ENCODE measurements around the gene MCL1. TPM values are rescaled to one million over a fixed set of nuclear protein-coding genes. Genes with fewer than 3 reads are reported as not detected.

The MCL1 gene
- total RNA-seq, 1 donor from 2014 or later: 245 TPM

DNA sequence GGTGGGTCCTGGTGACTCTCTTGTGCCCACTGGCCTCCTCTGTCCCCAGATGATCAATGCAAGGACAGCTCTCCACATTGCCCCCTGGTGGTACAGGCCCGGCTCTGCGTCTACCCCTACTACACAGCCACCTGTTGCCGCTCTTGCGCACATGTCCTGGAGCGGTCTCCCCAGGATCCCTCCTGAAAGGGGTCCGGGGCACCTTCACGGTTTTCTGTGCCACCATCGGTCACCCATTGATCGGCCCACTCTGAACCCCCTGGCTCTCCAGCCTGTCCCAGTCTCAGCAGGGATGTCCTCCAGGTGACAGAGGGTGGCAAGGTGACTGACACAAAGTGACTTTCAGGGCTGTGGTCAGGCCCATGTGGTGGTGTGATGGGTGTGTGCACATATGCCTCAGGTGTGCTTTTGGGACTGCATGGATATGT lies 19.4 kb downstream of the MCL1 start:
- intact Hi-C loops (cut with micrococcal nuclease): loop anchor here (1.0 to 10.0 kb wide), 8 partner anchors 73 to 497 kb away; partner anchors contain the start of genes CDC42SE1, CTSS, MINDY1 and PRUNE1

GRCh38 chr1:150559656-150560010 lies 19.8 kb downstream of the MCL1 start:
- intact Hi-C loops (cut with micrococcal nuclease): loop anchor here (1.0 to 10.0 kb wide), 8 partner anchors 72 to 498 kb away; partner anchors contain the start of genes CDC42SE1, CTSS, MINDY1 and PRUNE1

- intact Hi-C loops (cut with micrococcal nuclease): no loop called here
Observed at GRCh38 chr1:150558761-150559655, 20.4 kb downstream of the MCL1 start.

DNA sequence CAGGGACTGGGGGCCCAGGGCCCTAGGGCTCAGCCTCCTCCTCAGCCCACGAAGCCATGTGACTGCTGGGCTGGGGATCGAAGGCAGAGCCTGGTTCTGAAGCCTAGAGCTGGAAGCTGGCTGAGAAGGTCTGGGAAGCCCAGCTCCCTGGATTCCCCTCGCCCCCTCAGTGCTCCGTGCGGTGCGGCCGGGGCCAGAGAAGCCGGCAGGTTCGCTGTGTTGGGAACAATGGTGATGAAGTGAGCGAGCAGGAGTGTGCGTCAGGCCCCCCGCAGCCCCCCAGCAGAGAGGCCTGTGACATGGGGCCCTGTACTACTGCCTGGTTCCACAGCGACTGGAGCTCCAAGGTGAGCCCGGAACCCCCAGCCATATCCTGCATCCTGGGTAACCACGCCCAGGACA lies 21.1 kb downstream of the MCL1 start:
- intact Hi-C loops (cut with micrococcal nuclease): no loop called here

DNA sequence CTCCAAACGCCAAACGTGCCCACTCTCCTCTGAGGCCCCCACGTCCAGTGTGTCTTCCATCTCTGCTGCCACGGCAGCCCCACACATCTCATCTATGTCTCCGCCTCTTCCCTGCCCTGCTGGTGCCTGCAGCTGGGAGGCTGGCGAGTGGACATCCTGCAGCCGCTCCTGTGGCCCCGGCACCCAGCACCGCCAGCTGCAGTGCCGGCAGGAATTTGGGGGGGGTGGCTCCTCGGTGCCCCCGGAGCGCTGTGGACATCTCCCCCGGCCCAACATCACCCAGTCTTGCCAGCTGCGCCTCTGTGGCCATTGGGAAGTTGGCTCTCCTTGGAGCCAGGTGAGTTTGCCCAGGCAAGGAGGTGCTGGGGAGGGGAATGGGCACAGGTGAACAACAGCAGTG lies 21.6 kb downstream of the MCL1 start:
- intact Hi-C loops (cut with micrococcal nuclease): no loop called here

DNA sequence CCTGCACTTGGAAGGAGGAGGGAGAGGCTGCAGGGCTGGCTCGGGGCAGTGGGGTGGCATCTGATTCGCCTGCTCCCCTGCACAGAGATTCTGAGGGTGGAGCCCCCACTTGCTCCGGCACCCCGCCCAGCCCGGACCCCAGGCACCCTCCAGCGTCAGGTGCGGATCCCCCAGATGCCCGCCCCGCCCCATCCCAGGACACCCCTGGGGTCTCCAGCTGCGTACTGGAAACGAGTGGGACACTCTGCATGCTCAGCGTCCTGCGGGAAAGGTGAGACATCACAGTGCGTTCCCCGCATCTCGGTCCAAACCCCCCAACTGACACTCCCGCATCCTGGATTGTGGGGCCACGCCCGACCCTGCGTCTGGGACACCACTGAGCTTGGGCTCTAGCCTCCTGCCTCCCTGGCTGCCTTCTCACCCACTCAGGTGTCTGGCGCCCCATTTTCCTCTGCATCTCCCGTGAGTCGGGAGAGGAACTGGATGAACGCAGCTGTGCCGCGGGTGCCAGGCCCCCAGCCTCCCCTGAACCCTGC lies 22.3 kb downstream of the MCL1 start:
- intact Hi-C loops (cut with micrococcal nuclease): no loop called here

DNA sequence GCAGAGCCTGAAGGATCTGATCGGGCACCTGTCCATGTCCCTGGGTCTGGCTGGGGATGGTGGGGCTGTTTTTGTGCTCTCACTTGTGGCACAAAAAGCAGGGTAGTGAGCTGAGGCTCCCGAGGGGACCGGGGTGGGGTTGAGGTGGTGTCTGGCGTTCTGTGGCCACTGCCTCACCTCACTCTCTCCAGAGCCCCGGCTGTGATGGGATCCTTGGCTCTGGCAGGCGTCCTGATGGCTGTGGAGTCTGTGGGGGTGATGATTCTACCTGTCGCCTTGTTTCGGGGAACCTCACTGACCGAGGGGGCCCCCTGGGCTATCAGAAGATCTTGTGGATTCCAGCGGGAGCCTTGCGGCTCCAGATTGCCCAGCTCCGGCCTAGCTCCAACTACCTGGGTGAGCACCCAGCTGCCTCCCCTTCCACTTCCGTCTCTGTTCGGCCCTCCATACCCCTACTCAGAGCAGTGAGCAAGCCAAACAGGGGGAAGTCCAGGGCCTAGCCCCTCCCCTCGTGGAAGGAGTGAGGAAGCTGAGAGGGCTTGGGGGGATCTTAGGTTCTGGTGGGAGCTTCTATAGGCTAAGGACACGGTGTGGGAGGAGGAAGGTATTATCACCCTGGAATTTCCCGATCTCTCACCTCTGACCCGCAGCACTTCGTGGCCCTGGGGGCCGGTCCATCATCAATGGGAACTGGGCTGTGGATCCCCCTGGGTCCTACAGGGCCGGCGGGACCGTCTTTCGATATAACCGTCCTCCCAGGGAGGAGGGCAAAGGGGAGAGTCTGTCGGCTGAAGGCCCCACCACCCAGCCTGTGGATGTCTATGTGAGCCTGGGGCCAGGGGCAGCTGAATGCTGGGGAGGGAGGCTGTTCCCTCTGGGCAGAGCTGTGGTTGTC lies 23.2 kb downstream of the MCL1 start:
- intact Hi-C loops (cut with micrococcal nuclease): no loop called here

- intact Hi-C loops (cut with micrococcal nuclease): no loop called here
Observed at GRCh38 chr1:150555198-150555970, 24.0 kb downstream of the MCL1 start.

- intact Hi-C loops (cut with micrococcal nuclease): no loop called here
Observed at GRCh38 chr1:150554086-150554452, 25.3 kb downstream of the MCL1 start.

- intact Hi-C loops (cut with micrococcal nuclease): no loop called here
Observed at GRCh38 chr1:150553392-150554085, 25.9 kb downstream of the MCL1 start.

DNA sequence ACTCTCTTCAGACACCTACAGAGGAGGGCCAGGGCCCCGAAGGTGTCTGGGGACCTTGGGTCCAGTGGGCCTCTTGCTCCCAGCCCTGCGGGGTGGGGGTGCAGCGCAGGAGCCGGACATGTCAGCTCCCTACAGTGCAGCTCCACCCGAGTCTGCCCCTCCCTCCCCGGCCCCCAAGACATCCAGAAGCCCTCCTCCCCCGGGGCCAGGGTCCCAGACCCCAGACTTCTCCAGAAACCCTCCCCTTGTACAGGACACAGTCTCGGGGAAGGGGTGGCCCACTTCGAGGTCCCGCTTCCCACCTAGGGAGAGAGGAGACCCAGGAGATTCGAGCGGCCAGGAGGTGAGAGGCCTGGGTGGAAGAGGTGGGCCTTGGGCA lies 26.5 kb downstream of the MCL1 start:
- intact Hi-C loops (cut with micrococcal nuclease): no loop called here

DNA sequence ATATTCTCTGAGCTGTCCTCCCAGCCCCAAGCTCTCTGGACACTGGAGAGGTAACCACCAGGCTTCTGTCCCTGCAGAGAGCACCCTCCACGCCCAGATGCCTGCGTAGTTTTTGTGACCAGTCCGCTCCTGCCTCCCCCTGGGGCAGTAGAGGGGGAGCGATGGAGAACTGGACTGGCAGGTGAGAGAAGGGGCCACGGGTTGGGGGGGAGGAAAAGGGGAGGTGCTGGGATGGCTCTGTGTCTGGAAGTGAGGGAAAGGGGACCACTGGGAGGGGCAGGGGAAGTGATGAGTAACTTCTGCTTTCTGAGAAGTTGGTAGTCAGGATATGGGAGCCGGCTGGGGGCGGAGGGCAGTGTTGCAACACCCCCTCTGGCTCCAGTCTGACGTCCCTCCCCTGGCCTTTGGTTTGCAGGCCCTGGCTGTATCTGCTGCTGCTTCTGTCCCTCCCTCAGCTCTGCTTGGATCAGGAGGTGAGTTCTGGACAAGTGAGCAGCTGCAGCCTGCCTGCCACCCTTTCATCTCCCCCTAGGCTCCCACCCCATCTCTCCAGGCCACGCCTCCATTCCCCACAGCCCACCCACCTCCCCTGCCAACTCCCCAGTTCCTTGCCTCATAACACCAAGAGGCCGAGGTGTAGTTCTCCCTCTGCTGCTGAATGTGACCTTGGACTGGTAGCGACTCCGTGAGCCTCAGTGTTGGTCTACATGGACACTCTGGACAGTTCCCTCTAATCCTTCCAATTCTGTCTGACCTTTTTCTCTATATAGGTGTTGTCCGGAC lies 27.1 kb downstream of the MCL1 start:
- intact Hi-C loops (cut with micrococcal nuclease): no loop called here

GRCh38 chr1:150551784-150552127 lies 27.7 kb downstream of the MCL1 start:
- intact Hi-C loops (cut with micrococcal nuclease): no loop called here

- intact Hi-C loops (cut with micrococcal nuclease): no loop called here
Observed at GRCh38 chr1:150551051-150551783, 28.2 kb downstream of the MCL1 start.

DNA sequence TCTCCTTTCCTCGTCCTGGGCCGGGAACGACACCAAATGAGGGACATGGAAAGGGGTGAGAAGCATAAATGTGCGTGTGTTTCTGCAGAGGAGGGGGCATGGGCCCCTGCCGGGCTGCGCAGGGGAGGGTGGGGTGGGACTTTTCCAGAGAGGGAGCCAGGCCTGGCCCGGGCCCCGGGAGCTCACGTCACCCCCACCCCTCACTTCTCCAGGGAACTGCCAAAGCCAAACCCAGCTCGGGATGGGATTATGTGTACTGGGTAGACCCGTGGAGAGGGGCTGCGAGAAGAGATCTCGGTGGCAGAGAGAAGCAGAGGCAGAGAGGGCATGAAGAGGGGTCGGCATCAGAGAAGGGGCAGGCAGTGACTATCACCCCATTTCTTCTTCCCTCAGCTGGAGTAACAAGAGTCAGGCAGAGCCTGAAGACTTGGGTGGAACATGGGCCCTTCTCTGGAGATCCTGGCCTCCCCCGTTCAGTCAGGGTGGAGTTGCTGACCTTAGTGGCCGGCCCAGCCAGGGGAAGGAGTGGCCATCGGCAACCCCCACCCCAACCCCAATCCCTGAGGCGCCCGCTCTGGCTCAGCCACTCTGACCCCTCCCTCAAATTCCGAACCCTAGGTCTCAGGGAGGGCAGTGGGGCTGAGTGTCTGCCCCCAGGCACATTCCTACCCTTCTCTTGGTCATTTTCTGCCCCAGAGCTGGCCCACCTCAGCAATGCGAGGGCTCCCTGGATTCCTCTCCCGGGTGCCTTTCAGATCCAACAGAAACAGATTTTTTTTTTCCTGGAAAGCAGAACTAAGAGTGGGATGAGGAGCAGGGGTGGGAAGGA lies 29.0 kb downstream of the MCL1 start:
- intact Hi-C loops (cut with micrococcal nuclease): no loop called here

GRCh38 chr1:150549496-150550221 lies 29.8 kb downstream of the MCL1 start:
- intact Hi-C loops (cut with micrococcal nuclease): no loop called here

GRCh38 chr1:150548632-150549495 lies 30.5 kb downstream of the MCL1 start, which contains the start of gene ADAMTSL4:
Gene ADAMTSL4, plus strand, starts transcription at chr1:150549408. Its CDS starts 2,881 bp downstream, at chr1:150552289.
- intact Hi-C loops (cut with micrococcal nuclease): no loop called here

Measured in T-helper 2 cell treated with Interferon-gamma antibody and Interleukin-4, amounts not matched to agents 100 ng/mL and 5 ng/mL, for 36 hours (primary cell).